HG02973 (cell line): ENCODE data around the gene FLNC.

Source experiments
- ATAC-seq: cut with Tn5 transposase; IDR thresholded peaks from one replicate; pipeline ENCODE4 v1.9.1; 2021; ENCODE audit warnings: moderate library complexity; ENCODE audit not compliant: unreplicated experiment

The FLNC gene

GRCh38 chr7:128875523-128875948 is 45.3 kb downstream of the FLNC start:
- ATAC-seq, result no peak

- no peak for ATAC-seq
Measured at GRCh38 chr7:128876127-128876526, 45.9 kb downstream of the FLNC start.

DNA sequence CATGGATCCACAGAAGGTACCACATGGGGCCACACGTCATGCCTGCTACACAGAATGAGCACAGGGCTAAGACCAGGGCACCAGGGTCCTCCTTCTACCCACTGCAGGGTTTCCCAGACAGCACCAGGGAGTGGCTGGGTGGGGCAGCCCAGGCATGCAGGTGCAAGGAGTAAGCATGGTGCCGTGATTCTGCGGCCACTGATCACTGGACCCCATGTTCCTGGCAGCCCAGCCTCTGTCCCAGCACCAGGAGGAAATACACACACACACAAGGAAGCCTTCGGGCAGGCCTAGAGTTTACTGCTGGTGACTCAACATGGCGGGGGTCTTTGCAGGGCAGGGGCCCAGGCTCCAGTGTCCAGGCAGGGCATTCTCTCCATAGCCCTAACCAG is 46.4 kb downstream of the FLNC start:
- no peak for ATAC-seq

GRCh38 chr7:128876978-128877755 is 47.0 kb downstream of the FLNC start:
- ATAC-seq, result no peak

GRCh38 chr7:128877756-128878120 is 47.5 kb downstream of the FLNC start:
- ATAC-seq, result no peak

GRCh38 chr7:128878226-128879105 is 48.3 kb downstream of the FLNC start:
- no peak for ATAC-seq

GRCh38 chr7:128879461-128879938 is 49.3 kb downstream of the FLNC start:
- no peak for ATAC-seq

DNA sequence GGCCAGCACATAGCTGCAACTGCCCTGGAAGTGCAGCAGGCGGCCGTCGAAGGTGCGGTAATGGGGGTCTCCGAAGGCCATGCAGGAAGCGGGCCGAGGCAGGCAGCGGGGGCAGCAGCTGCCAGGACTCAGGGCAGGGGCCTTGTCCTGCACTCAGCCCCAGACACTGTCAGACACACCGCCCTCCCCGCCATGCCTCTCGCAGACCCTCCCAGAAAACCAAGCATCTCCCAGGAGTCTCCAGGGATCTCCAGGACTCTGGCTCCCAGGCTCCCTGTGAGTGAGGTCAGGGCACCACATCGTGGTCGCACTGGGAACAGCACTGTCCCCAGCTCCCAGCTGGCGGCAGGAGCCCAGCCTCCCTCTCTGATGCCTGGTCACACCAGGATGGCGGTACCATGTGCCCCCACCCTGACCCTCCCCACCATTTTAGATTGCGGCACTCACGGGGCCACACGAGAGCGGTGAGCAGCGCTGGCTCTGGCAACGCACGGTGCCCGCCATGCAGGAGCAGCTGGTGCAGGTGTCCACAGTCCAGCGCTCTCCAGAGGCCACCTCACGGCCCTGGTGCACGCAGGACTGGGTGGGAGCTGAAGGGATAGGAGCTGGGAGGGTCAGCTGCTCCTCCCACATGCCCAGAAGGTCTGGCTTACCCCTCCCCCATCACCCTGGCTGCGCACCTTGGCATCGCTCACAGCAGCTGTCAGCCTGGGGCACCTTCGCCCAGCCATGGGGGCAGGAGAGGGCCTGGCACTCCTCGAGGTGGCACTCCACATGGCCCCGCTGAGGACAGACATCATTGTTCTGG is 49.9 kb downstream of the FLNC start:
- ATAC-seq, result no peak

DNA sequence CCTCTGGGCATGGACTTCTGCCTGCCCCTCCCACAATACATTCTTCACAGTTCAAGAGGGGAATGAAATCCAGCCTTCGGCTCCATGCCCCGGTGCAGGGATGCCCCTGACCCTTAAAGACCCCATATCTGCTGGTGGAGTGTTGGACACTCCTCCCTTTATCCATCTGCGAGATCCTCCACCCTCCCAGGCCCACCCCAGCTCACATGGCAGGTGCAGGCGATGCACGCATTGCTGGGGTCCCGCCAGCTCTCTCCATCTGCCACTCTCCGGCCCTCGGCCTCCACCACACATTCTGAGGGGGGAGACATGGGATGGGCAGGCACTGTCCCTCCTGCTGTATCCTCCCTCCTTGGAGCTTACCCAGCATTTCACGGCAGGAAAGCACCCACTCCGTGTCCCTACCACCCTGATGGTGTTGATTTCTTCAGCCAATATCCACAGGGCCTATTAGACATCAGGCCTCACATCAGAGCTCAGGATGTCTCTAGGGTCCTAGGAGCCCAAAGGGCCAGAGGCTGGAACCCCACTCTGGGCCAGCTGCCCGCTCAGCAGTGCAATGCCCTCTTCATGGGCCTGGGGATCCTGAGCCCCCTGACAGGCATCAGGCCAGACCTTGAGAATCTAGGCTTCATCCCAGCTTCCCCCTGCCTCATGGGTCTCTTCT is 50.7 kb downstream of the FLNC start:
- no peak for ATAC-seq

DNA sequence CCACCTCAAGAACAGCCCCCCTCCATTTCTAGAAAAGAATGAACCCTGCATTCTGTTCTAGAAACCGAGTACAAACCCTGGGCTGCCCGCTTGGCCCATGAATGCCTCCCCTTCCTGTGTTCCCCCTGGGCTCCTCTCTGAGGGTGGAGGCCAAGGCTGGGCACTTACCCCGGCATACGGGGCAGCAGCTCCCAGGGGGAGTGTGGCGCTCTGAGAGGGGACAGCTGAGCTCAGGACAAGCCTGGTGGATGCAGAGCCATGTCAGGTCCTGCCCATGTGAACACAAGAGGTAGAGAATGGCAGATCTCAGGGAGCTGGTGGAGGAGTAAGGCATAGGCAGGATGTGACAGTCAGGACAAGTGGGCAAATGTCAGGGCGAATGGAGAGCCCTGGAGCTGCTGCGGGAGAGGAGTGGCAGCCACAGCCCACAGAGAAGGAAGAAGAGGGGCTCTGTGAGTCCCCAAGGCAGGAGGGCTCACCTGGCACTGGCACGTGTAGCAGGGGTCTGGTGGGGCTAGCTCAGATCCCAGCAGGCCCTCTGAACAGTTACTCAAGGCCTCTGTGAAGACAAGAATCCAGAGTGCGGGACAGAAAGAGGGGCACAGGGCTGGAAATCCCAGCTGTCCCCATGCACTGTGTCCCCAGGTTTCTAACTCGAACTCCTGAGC is 51.4 kb downstream of the FLNC start:
- ATAC-seq, result no peak

- ATAC-seq, result no peak
Measured at GRCh38 chr7:128882134-128882533, 51.9 kb downstream of the FLNC start.

GRCh38 chr7:128883622-128884448 is 53.6 kb downstream of the FLNC start:
- ATAC-seq, result peak; percentile 75

DNA sequence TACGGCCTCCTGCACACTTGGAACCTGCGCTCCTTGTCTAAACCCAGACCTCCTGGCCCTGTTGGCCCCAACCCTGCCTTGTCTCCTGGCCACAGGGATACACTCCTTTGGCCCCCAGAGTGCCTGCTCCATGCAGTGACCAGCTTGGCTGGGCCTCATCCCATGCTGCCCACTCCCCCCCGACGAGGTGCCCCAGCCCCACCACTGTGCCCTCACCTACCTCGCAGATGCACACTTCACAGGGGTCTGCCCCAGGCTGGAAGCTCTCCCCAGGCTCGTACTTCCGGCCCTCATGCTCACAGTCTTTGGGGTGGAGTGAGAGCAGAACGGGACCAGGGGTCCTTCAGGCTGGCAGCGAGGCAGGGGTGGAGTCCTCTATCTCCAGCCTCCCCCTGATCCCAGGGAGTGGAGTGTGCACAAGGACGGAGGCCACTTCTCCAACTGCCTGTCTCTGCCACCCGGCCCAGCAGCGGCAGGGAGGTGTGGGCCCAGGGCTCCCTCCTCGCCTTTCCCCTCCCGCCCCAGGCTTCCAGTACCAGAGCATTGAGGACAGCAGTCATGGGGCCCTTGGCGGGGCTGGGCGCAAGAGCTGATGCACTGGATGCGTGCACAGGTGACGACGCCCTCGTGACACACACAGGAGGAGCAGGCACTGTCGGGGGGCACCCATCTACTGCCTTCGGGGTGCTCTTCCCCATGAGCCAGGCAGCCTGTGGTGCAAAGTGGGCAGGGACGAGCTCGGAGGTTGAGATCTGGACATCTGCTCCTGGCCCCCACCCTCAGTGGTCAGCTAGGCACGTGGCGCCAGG is 54.6 kb downstream of the FLNC start:
- ATAC-seq, result no peak

DNA sequence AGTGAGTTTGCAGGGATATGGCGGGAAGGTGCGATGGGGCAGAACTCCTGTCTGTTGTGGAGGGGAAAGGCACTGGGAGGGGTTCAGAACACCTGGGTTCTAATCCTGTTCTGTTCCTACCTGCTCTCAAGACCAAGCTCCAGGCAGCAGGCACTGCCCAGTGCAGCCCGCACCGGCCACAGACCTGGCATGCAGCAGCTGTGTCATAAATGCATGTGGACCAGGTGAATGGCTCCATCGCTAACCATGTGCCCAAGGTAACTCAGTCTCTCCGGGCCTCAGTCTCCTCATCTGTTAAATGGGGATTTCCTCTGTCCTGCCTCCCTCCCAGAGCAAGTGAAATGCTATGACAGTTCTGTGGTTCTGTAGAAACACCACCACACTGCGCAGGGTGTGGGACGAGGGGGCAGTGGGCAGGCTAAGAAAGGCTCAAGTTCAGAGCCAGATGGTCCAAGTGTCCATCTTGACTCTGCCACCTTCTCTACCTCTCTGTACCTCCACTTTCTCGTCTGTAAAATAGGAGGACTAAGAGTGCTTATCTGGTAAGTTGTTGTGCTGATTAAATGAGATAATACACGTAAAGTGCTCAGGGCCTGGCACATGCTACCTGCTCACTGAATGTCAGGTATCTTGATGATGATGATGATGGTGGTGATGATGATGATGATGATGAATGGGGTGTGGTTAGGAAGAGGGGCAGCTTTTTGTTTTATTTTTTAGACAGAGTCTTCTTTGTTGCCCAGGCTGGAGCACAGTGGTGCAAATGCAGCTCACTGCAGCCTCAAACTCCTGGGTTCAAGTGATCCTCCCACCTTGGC is 55.4 kb downstream of the FLNC start:
- no peak for ATAC-seq

- ATAC-seq, result no peak
Measured at GRCh38 chr7:128886391-128887168, 56.4 kb downstream of the FLNC start.

GRCh38 chr7:128887169-128888038 is 57.2 kb downstream of the FLNC start:
- no peak for ATAC-seq
